Endodermal cell (in vitro differentiated cells): ENCODE results near the gene SLC30A1. TPM values are rescaled to one million over a fixed set of nuclear protein-coding genes. Genes with fewer than 3 reads are reported as not detected.

Experiments
- DNase-seq: peaks from one replicate; pipeline ENCODE4 v3.0.0-alpha.2; 2017
- H3K27ac ChIP-seq: 2 replicates; pipeline ENCODE4 v1.5.1; 2013; ENCODE audit warnings: mild to moderate bottlenecking, low read depth, low read length, moderate library complexity
- H3K27me3 ChIP-seq: 2 replicates; pipeline ENCODE4 v1.6.1; 2013; ENCODE audit warnings: mild to moderate bottlenecking, low read length, moderate library complexity; ENCODE audit not compliant: insufficient read depth, control insufficient read depth, poor library complexity, severe bottlenecking
- H3K36me3 ChIP-seq: 2 replicates; pipeline ENCODE4 v1.7.0; 2013; ENCODE audit warnings: mild to moderate bottlenecking, low read length, moderate library complexity; ENCODE audit not compliant: control insufficient read depth, insufficient read depth
- H3K4me1 ChIP-seq: one replicate; pipeline ENCODE4 v1.7.0; 2013; ENCODE audit warnings: low read length; ENCODE audit not compliant: control insufficient read depth, insufficient read depth
- H3K4me3 ChIP-seq: 2 replicates; pipeline ENCODE4 v1.5.1; 2013; ENCODE audit warnings: mild to moderate bottlenecking, low read length, moderate library complexity
- H3K9ac ChIP-seq: 2 replicates; pipeline ENCODE4 v1.6.1; 2013; ENCODE audit warnings: mild to moderate bottlenecking, low read length, moderate library complexity; ENCODE audit not compliant: poor library complexity, severe bottlenecking; ENCODE audit errors: extremely low read depth
- H3K9me3 ChIP-seq: 2 replicates; pipeline ENCODE4 v1.6.1; 2013; ENCODE audit warnings: mild to moderate bottlenecking, low read length, moderate library complexity; ENCODE audit not compliant: control insufficient read depth
- H3K27ac Mint-ChIP-seq: 2 replicates; pipeline ENCODE4 v1.8.0; 2020; ENCODE audit warnings: mixed read lengths
- H3K27me3 Mint-ChIP-seq: 2 replicates; pipeline ENCODE4 v1.8.0; 2021; ENCODE audit warnings: mild to moderate bottlenecking, mixed read lengths; ENCODE audit not compliant: insufficient read depth
- H3K36me3 Mint-ChIP-seq: 2 replicates; pipeline ENCODE4 v1.8.0; 2020; ENCODE audit warnings: low read depth, mixed read lengths
- H3K4me1 Mint-ChIP-seq: 2 replicates; pipeline ENCODE4 v1.8.0; 2020; ENCODE audit warnings: mixed read lengths
- H3K4me3 Mint-ChIP-seq: 2 replicates; pipeline ENCODE4 v1.8.0; 2020; ENCODE audit warnings: mild to moderate bottlenecking, moderate library complexity, mixed read lengths
- H3K9me3 Mint-ChIP-seq: 2 replicates; pipeline ENCODE4 v1.8.0; 2020; ENCODE audit warnings: mild to moderate bottlenecking, mixed read lengths
- CTCF ChIP-seq: fragments of 200-600 bp; sonication (generic); conservative IDR thresholded peaks from 2 replicates; pipeline ENCODE4 v1.5.0; 2021; ENCODE audit warnings: antibody characterized with exemption, mild to moderate bottlenecking
- WGBS, 2 experiments: methylation state at CpG; one replicate each; pipeline versions ENCODE4 v1.1.5 to v1.1.7; 2013; ENCODE audit warnings: missing lambda C conversion rate in 2 of 2, mixed read lengths in 1 of 2; ENCODE audit not compliant: insufficient coverage in 1 of 2, insufficient read length in 1 of 2; 5-methylcytosine and 5-hydroxymethylcytosine counted together
- total RNA-seq, 2 donors: library from RNA; stranded (reverse); fragmentation: NEBNext Ultra II Directional in 1 of 2; extraction: Animal tissue kit (Norgen Biotek cat#: 25700) in 1 of 2; gene quantifications; 2 replicates in 1 of 2; 3 replicates in 1 of 2; pipeline ENCODE4 v1.2.1, GENCODE V29; 2021

The SLC30A1 gene
- total RNA-seq, 2 donors from 2014 or later, result 9.0 to 14.0 TPM

GRCh38 chr1:211613108-211613947 lies 34.4 kb upstream of the SLC30A1 start:
- Mint-ChIP-seq H3K27me3 (peaks cover 6% of the 10 kb centered on the region), H3K36me3 (no peaks in the 10 kb centered on the region), H3K4me3 (no peak overlapping the region), H3K27ac (no peak overlapping the region), H3K4me1 (peaks cover 3% of the 10 kb centered on the region), H3K9me3 (no peaks in the 10 kb centered on the region)
- H3K4me1 ChIP-seq, result no peaks in the 10 kb centered on the region
- DNase-seq, result no peak
- H3K9me3 ChIP-seq, result no peaks in the 10 kb centered on the region
- no peak overlapping the region for H3K27ac ChIP-seq
- no peak for TF ChIP-seq CTCF
- no peak overlapping the region for H3K9ac ChIP-seq
- 91 to 92% methylated on average over 2 to 8 of the region's 8 CpGs for WGBS, 2 experiments
- no peak overlapping the region for H3K4me3 ChIP-seq
- H3K27me3 ChIP-seq, result peaks cover 6% of the 10 kb centered on the region
- H3K36me3 ChIP-seq, result no peaks in the 10 kb centered on the region

- WGBS, 2 experiments, result 89 to 91% methylated on average over 4 to 6 of the region's 6 CpGs
- no peaks in the 10 kb centered on the region for H3K9me3 Mint-ChIP-seq
- no peaks in the 10 kb centered on the region for H3K36me3 Mint-ChIP-seq
- peaks cover 6% of the 10 kb centered on the region for H3K27me3 Mint-ChIP-seq
- H3K27ac Mint-ChIP-seq, result no peak overlapping the region
- Histone ChIP-seq H3K9ac (no peak overlapping the region), H3K4me1 (no peaks in the 10 kb centered on the region), H3K9me3 (no peaks in the 10 kb centered on the region), H3K4me3 (no peak overlapping the region), H3K27me3 (peaks cover 6% of the 10 kb centered on the region), H3K36me3 (no peaks in the 10 kb centered on the region), H3K27ac (no peak overlapping the region)
- no peak for DNase-seq
- no peak overlapping the region for H3K4me3 Mint-ChIP-seq
- peaks cover 3% of the 10 kb centered on the region for H3K4me1 Mint-ChIP-seq
- TF ChIP-seq CTCF, result no peak
Measured at GRCh38 chr1:211612786-211613107, 33.8 kb upstream of the SLC30A1 start.

- H3K4me1 ChIP-seq, result no peaks in the 10 kb centered on the region
- no peak for TF ChIP-seq CTCF
- H3K9ac ChIP-seq, result no peak overlapping the region
Measured at GRCh38 chr1:211611818-211612217, 32.9 kb upstream of the SLC30A1 start.

More at GRCh38 chr1:211611818-211612217, 32.9 kb upstream of the SLC30A1 start:
- no peaks in the 10 kb centered on the region for H3K9me3 Mint-ChIP-seq
- H3K36me3 Mint-ChIP-seq, result no peaks in the 10 kb centered on the region
- H3K27me3 ChIP-seq, result peaks cover 6% of the 10 kb centered on the region
- no peak overlapping the region for H3K4me3 ChIP-seq
- peaks cover 3% of the 10 kb centered on the region for H3K4me1 Mint-ChIP-seq
- no peak overlapping the region for H3K27ac Mint-ChIP-seq
- DNase-seq, result no peak
- H3K9me3 ChIP-seq, result no peaks in the 10 kb centered on the region
- WGBS, 2 experiments, result 67 to 87% methylated on average over 1 to 4 of the region's 4 CpGs
- H3K4me3 Mint-ChIP-seq, result no peak overlapping the region
- no peak overlapping the region for H3K27ac ChIP-seq
- H3K27me3 Mint-ChIP-seq, result peaks cover 6% of the 10 kb centered on the region
- H3K36me3 ChIP-seq, result no peaks in the 10 kb centered on the region
